ENCODE results near the gene CDH22. TPM values are rescaled to one million over a fixed set of nuclear protein-coding genes. Genes with fewer than 3 reads are reported as not detected.

CDH22 gene
- total RNA-seq, 1 donor from 2014 or later: 1.7 TPM

DNA sequence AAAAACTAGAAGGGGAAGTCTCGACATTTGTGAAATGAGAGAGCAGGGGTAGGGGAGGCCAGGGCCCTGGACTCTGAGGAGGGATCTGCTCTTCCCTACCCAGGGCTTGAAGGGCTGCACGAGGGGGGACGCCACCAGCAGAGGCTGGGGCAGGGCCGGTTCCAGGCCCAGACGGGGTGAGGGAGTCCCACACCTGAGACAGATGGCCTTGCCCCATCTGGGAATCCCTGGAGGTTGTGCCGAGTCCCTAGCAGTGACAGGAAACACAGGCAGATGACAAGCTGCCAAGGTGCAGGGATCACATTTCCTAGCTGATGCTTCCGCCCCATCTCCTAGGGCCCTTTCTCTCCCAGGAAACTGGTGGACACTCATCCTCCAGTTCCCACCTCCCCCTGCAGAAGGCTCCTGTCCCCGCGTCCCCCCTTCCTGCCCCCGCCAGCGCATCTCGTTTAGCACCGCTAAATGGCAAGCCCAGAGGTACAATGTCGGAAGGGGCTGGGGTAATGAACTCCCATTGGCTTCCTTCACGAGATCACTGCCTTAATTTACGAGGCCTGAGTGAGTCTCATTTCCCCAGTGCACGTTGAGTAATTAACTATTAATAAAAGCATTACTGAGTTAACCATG lies 35.2 kb upstream of the CDH22 start:
- DNase-seq (ENCODE audit: extremely low spot score in 2 of 2): no peak
- intact Hi-C loops (cut with DNase I): no loop called here
- H3K4me1 ChIP-seq: peaks cover 13% of the 10 kb centered on the region
- TF ChIP-seq POLR2AphosphoS5 (IDR thresholded peaks at IDR 0.05; ENCODE audit: insufficient read depth in 1 of 2, low read depth in 1 of 2) (no peak), POLR2A (IDR thresholded peaks at IDR 0.05) (no peak)
- TF ChIP-seq, protein P1, sequence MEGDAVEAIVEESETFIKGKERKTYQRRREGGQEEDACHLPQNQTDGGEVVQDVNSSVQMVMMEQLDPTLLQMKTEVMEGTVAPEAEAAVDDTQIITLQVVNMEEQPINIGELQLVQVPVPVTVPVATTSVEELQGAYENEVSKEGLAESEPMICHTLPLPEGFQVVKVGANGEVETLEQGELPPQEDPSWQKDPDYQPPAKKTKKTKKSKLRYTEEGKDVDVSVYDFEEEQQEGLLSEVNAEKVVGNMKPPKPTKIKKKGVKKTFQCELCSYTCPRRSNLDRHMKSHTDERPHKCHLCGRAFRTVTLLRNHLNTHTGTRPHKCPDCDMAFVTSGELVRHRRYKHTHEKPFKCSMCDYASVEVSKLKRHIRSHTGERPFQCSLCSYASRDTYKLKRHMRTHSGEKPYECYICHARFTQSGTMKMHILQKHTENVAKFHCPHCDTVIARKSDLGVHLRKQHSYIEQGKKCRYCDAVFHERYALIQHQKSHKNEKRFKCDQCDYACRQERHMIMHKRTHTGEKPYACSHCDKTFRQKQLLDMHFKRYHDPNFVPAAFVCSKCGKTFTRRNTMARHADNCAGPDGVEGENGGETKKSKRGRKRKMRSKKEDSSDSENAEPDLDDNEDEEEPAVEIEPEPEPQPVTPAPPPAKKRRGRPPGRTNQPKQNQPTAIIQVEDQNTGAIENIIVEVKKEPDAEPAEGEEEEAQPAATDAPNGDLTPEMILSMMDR (IDR thresholded peaks at IDR 0.05): no peak
- no peaks in the 10 kb centered on the region for H3K36me3 ChIP-seq
- peak overlapping the region in 1 of 2 donors; percentile 22 for H3K4me3 ChIP-seq
- no peaks in the 10 kb centered on the region for H3K9me3 ChIP-seq
- H3K27ac ChIP-seq: no peak overlapping the region
- H3K27me3 ChIP-seq: no peaks in the 10 kb centered on the region

GRCh38 chr20:46342451-46343347 lies 34.4 kb upstream of the CDH22 start:
- Histone ChIP-seq H3K9me3 (no peaks in the 10 kb centered on the region), H3K27me3 (no peaks in the 10 kb centered on the region), H3K4me3 (peak overlapping the region in 1 of 2 donors; percentile 22), H3K4me1 (peaks cover 13% of the 10 kb centered on the region), H3K36me3 (no peaks in the 10 kb centered on the region), H3K27ac (no peak overlapping the region)
- TF ChIP-seq POLR2AphosphoS5 (IDR thresholded peaks at IDR 0.05; ENCODE audit: insufficient read depth in 1 of 2, low read depth in 1 of 2): no peak
- TF ChIP-seq POLR2A (IDR thresholded peaks at IDR 0.05): no peak
- TF ChIP-seq, protein P1 (IDR thresholded peaks at IDR 0.05): no peak
- no peak for DNase-seq (ENCODE audit: extremely low spot score in 2 of 2)
- intact Hi-C loops (cut with DNase I): no loop called here

DNA sequence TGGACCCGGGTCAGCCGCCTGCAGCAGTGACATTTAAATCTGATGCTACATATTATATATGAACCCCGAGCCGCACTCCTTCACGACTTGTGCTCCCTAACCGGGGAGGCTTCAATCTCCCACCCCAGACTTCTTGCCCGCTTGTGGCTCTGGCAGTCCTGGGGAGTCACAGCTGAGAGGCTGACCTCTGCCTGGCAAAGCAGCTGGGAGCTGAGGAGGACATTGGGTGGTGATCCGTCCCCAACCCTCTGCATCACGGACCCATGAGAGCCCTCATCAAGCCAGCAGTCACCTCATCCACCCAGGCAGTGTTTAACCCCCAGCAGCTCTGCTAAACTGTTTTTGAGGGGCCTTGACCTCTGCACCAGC lies 33.7 kb upstream of the CDH22 start:
- intact Hi-C loops (cut with DNase I): no loop called here

GRCh38 chr20:46341074-46342009 lies 33.0 kb upstream of the CDH22 start:
- no peak for DNase-seq (ENCODE audit: extremely low spot score in 2 of 2)
- no peaks in the 10 kb centered on the region for H3K36me3 ChIP-seq
- intact Hi-C loops (cut with DNase I): no loop called here
- H3K9me3 ChIP-seq: no peaks in the 10 kb centered on the region
- no peak overlapping the region for H3K4me3 ChIP-seq
- peaks cover 13% of the 10 kb centered on the region for H3K4me1 ChIP-seq
- no peak for TF ChIP-seq POLR2A (IDR thresholded peaks at IDR 0.05)
- TF ChIP-seq, protein P1 (IDR thresholded peaks at IDR 0.05): no peak
- no peak for TF ChIP-seq POLR2AphosphoS5 (IDR thresholded peaks at IDR 0.05; ENCODE audit: insufficient read depth in 1 of 2, low read depth in 1 of 2)
- no peaks in the 10 kb centered on the region for H3K27me3 ChIP-seq
- no peak overlapping the region for H3K27ac ChIP-seq

More for the DNA sequence above, 33.7 kb upstream of the CDH22 start:
- Histone ChIP-seq H3K9me3 (no peaks in the 10 kb centered on the region), H3K4me1 (peaks cover 13% of the 10 kb centered on the region), H3K36me3 (no peaks in the 10 kb centered on the region), H3K27me3 (no peaks in the 10 kb centered on the region), H3K4me3 (no peak overlapping the region), H3K27ac (no peak overlapping the region)
- no peak for DNase-seq (ENCODE audit: extremely low spot score in 2 of 2)
- no peak for TF ChIP-seq POLR2A (IDR thresholded peaks at IDR 0.05)
- TF ChIP-seq, protein P1 (IDR thresholded peaks at IDR 0.05): no peak
- TF ChIP-seq POLR2AphosphoS5 (IDR thresholded peaks at IDR 0.05; ENCODE audit: insufficient read depth in 1 of 2, low read depth in 1 of 2): no peak
